GM18502 (cell line): ENCODE measurements around the gene CELSR1.

Experiments
- ATAC-seq: cut with Tn5 transposase; IDR thresholded peaks from one replicate; pipeline ENCODE4 v1.9.1; 2021; ENCODE audit warnings: mild to moderate bottlenecking; ENCODE audit not compliant: unreplicated experiment, poor library complexity

CELSR1 gene

GRCh38 chr22:46451741-46452140 is 85.7 kb downstream of the CELSR1 start:
- ATAC-seq, result no peak

DNA sequence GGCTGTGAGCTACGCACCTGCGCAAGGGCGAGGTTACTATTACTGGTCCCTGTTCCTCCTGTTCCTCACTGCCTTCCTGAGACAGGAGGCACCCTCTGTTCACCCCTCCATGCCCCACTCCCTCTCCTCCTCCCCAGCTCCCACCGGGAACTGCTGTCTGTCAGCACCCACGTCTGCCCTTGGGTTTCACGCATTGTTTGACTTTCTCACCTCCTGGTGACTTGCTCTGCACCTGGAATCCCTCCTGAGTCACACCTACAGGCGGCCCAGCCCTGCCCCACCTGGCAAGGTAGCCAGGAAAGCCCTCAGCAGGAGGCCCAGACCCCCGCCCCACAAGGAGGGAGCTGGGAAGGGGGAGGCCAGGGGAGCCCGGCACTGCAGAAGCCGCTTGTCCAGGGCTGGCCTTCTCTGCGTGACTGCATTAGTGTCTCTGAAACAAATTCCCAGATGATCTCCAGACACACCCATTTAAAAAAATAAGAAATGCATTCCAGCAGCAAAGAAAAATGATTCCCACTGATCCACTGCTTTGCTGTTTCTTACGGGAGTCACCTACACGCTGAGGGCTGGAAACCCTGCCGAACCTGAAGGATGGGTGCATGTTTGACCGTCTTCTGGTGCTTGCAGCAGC is 86.4 kb downstream of the CELSR1 start:
- no peak for ATAC-seq

- ATAC-seq, result no peak
Observed at GRCh38 chr22:46449974-46450745, 87.3 kb downstream of the CELSR1 start.

DNA sequence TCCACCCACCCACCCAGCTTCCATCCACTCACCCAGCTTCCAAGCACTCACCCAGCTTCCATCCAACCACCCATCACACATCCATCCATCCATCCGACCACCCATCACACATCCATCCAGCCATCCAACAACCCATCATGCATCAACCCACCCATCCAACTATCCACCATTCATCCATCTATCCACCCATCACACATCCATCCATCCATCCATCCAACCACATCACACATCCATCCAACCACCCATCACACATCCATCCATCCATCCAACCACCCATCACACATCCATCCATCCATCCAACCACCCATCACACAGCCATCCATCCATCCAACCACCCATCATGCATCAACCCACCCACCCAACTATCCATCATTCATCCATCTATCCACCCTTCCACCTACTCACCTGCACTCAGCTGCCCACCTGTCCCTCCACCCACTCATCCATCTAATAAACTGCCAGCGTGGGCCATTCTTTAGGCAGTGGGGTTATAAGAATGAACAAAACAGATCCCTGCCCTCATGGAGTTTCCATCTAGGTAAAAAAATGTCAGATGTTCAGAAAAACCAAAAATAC is 88.2 kb downstream of the CELSR1 start:
- no peak for ATAC-seq

GRCh38 chr22:46448333-46448732 is 89.1 kb downstream of the CELSR1 start:
- ATAC-seq, result no peak

DNA sequence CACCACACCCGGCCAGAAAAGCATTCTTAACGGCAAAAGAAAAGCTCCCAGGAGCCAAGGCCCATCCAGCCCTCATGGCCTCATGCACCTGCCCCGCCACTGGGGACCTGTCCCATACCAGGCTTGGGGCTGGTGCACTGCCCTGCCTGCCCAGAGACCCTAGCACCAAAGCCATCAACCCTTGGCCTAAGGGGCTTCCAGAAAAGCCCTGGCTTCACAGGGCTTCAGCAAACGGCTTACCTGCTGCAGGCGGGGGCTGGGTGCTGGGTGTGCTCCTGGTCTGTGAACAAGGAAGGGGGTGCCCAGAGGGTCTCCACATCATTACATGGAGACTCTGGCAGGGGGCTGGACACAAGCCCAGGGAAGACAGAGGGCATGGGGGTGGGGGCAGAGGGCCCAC is 89.5 kb downstream of the CELSR1 start:
- ATAC-seq, result no peak

GRCh38 chr22:46446799-46447198 is 90.6 kb downstream of the CELSR1 start:
- ATAC-seq, result no peak

DNA sequence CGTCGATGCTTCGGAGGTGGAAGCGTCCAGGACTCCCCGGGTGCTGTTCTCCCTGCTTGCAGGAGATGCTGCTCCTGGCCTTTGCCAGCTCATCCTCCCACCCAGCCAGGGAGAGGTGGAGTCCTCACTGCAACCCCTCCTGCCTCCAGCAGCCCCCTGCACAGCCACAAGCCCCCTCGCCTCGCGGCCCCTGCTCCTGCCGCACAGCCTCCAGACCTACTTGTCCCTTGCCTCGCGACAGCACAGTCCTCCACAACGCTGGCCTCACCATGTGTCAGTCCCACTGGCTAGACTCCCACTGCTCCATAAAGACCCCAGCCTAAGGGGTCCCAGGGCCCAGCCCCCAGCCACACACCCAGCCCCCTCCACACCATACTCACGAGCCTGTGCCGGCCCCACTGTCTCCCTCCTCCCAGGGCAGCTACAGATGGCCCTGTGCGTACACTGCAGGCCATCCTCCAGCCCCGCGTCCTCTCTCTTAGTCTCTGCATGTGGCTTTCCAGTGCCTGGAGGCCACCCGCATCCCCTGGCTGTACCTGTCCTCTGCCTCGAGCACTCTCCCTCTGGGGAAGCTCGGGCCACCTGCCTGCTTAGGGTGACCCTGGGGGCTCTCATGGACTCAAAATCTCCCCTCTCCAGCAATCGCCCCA is 91.5 kb downstream of the CELSR1 start:
- no peak for ATAC-seq

GRCh38 chr22:46444390-46444854 is 93.0 kb downstream of the CELSR1 start:
- no peak for ATAC-seq

DNA sequence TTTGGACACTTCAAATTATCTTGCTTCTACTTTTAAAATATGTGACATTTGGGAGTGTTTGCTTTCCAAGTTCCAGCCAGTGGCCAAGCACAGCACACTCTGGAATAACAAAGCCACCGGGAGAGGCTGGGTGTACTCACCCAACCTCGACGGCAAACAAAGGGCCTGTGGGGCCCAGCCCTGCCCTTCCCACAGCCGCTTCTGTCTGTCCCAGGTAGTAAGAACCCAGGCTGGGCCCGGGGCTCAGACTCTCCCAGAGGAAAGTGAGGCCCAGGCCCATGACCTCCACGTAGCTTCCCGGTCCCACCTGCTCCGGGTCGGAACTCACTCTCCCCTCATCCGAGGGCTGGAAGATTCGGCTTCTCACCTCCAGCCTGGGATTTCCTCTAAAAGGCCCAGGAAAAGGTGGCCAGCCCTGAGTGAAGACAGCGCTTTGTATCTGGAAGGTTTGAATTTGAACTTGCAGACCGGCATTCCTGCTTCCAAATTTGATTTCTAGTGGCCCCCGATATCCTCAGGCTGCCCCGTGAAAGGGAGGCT is 93.5 kb downstream of the CELSR1 start:
- no peak for ATAC-seq

DNA sequence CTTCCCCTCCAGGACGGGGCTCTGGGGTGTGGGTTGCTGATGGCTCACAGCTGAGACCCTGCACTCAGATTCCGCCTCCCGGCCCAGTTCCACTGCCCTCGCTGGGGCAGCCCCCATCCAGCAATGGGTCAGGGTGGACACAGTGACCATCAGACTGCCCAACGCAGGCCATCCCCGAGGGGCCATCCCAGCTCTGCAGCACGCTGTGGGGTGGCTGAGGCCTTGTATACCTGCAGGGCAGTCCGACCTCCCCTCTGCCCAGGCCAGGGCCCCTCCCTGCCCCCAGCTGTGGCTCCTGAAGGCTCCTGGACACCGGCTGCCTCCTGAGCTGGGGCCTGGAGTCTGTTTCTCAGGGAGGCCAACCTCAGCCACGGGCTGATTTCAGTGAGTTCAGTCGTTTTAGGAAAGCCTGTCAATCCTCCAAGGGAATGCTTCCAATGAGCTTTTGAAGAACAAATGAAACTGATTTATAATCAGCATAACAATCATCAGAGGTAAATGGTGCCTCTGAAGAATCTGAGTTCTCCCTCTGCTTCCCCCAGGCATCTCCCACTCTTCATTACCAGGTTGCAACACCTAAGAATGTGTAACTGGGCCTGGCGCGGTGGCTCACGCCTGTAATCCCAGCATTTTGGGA is 95.1 kb downstream of the CELSR1 start:
- no peak for ATAC-seq

- ATAC-seq, result no peak
Observed at GRCh38 chr22:46439576-46440465, 97.6 kb downstream of the CELSR1 start.

- no peak for ATAC-seq
Observed at GRCh38 chr22:46439111-46439510, 98.3 kb downstream of the CELSR1 start.

GRCh38 chr22:46437671-46438440 is 99.6 kb downstream of the CELSR1 start:
- ATAC-seq, result no peak

- no peak for ATAC-seq
Observed at GRCh38 chr22:46436595-46437175, 100.7 kb downstream of the CELSR1 start.

DNA sequence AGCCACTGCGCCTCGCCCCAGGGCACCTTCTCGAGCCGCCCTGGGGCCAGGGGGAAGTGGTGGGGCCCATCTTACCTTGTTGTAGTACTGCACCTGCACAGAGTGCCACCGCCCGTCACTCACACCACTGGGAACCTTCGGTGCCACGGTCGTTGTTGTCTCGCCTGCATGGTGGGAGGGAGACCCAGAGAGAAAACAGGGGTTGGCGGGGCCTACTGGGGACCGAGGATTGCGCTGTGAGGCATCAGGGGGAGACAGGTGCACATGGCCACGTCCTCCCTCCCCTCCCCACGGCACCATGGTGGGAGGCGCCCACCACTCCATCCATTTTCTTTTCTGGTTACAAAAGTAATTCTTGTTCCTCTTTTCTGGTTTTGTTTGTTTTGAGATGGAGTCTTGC is 104.1 kb downstream of the CELSR1 start:
- no peak for ATAC-seq

- ATAC-seq, result no peak
Observed at GRCh38 chr22:46432164-46433068, 105.0 kb downstream of the CELSR1 start.
